Panc1 (cell line): ENCODE results near the gene ATXN10. TPM values are rescaled to one million over a fixed set of nuclear protein-coding genes. Genes with fewer than 3 reads are reported as not detected.

Experiments used
- ATAC-seq: fragments of 200-7000 bp; cut with Tn5 transposase; 2 replicates; pipeline ENCODE4 v1.9.1; 2020; ENCODE audit warnings: mild to moderate bottlenecking, moderate library complexity
- BruUV-seq: library from RNA; stranded (reverse); fragments of 400-500 nt; replicated peaks from 2 replicates; lab custom pipeline; 2021; lab: Mats Ljungman, UMichigan
- CTCF ChIA-PET: fragments of 300-600 bp; sonication (Branson Sonifier 250); formaldehyde crosslinking; loops from one replicate; lab custom pipeline; 2022; ENCODE audit warnings: antibody characterized with exemption; lab: Charles Lee
- POLR2A ChIA-PET: fragments of 300-600 bp; sonication (Branson Sonifier 250); formaldehyde crosslinking; loops from one replicate; lab custom pipeline; 2022; ENCODE audit warnings: antibody characterized with exemption; lab: Charles Lee
- DNase-seq: peaks from one replicate; pipeline ENCODE4 v3.0.0-alpha.2; 2010; ENCODE audit warnings: low read depth, low spot score
- H3K27ac ChIP-seq: 2 replicates; pipeline ENCODE4 v1.5.1; 2011; ENCODE audit warnings: mild to moderate bottlenecking, low read length, inconsistent platforms
- H3K27me3 ChIP-seq: fragments of 200-500 bp; sonication (Bioruptor generic); 2 replicates; pipeline ENCODE4 v1.6.0; 2014; ENCODE audit warnings: low read length, inconsistent platforms; ENCODE audit not compliant: control insufficient read depth, insufficient read depth
- H3K36me3 ChIP-seq: fragments of 200-500 bp; sonication (Bioruptor generic); 2 replicates; pipeline ENCODE4 v1.5.1; 2014; ENCODE audit warnings: inconsistent platforms, mild to moderate bottlenecking, low read length, moderate library complexity; ENCODE audit not compliant: control insufficient read depth, insufficient read depth
- H3K4me1 ChIP-seq: 2 replicates; pipeline ENCODE4 v1.5.1; 2011; ENCODE audit warnings: inconsistent platforms, mild to moderate bottlenecking, low read length, moderate library complexity; ENCODE audit not compliant: control insufficient read depth, insufficient read depth
- H3K4me3 ChIP-seq, 2 experiments: 2 replicates each; pipeline ENCODE4 v1.5.1; 2011 to 2012; ENCODE audit warnings: low read depth in 2 of 2, low read length in 2 of 2, mild to moderate bottlenecking in 2 of 2, inconsistent platforms in 1 of 2, moderate library complexity in 1 of 2
- H3K9me3 ChIP-seq: fragments of 200-500 bp; sonication (Bioruptor generic); 2 replicates; pipeline ENCODE4 v1.5.1; 2014; ENCODE audit warnings: low read depth, mild to moderate bottlenecking, inconsistent platforms, low read length, moderate library complexity; ENCODE audit not compliant: control insufficient read depth, insufficient read depth
- POLR2AphosphoS5 ChIP-seq: IDR thresholded peaks from 2 replicates; pipeline ENCODE4 v1.6.1; 2012; ENCODE audit warnings: mild to moderate bottlenecking, low read depth, low read length, moderate library complexity
- SIN3A ChIP-seq: IDR thresholded peaks from 2 replicates; pipeline ENCODE4 v1.6.1; 2012; ENCODE audit warnings: low read depth, mild to moderate bottlenecking, low read length, moderate library complexity, borderline replicate concordance; ENCODE audit not compliant: insufficient read depth
- TCF7L2 ChIP-seq: IDR thresholded peaks from 2 replicates; pipeline ENCODE4 v1.6.1; 2011; ENCODE audit warnings: mild to moderate bottlenecking, low read depth, low read length, inconsistent platforms
- in situ Hi-C: cut with HindIII; loops from 2 replicates; pipeline ENCODE4 v1.10.0; 2016; ENCODE audit warnings: low sequenced_read_pairs, low pct_unique_long_range_greater_than_20kb
- intact Hi-C: fragments of 100-400 bp; cut with micrococcal nuclease; formaldehyde crosslinking; loops from one replicate; pipeline ENCODE4 v1.10.0; 2022; ENCODE audit not compliant: unreplicated experiment
- total RNA-seq: library from RNA; stranded (reverse); gene quantifications from one replicate; pipeline ENCODE4 v1.2.1, GENCODE V29; 2021; ENCODE audit not compliant: unreplicated experiment
- TF ChIP-seq, protein P1 (sequence below): fragments of 450-650 bp; IDR thresholded peaks from 2 replicates; pipeline ENCODE4 v1.5.1; 2017; ENCODE audit warnings: mild to moderate bottlenecking
- TF ChIP-seq, protein P2 (sequence below), 2 experiments: IDR thresholded peaks; 2 replicates each; pipeline ENCODE4 v1.6.1; 2011 to 2012; ENCODE audit warnings: low read depth in 2 of 2, control low read depth in 1 of 2, low read length in 1 of 2, mild to moderate bottlenecking in 1 of 2, moderate library complexity in 1 of 2; ENCODE audit not compliant: insufficient read depth in 1 of 2

The ATXN10 gene
- total RNA-seq, 1 experiment from 2014 or later = 184 TPM

DNA sequence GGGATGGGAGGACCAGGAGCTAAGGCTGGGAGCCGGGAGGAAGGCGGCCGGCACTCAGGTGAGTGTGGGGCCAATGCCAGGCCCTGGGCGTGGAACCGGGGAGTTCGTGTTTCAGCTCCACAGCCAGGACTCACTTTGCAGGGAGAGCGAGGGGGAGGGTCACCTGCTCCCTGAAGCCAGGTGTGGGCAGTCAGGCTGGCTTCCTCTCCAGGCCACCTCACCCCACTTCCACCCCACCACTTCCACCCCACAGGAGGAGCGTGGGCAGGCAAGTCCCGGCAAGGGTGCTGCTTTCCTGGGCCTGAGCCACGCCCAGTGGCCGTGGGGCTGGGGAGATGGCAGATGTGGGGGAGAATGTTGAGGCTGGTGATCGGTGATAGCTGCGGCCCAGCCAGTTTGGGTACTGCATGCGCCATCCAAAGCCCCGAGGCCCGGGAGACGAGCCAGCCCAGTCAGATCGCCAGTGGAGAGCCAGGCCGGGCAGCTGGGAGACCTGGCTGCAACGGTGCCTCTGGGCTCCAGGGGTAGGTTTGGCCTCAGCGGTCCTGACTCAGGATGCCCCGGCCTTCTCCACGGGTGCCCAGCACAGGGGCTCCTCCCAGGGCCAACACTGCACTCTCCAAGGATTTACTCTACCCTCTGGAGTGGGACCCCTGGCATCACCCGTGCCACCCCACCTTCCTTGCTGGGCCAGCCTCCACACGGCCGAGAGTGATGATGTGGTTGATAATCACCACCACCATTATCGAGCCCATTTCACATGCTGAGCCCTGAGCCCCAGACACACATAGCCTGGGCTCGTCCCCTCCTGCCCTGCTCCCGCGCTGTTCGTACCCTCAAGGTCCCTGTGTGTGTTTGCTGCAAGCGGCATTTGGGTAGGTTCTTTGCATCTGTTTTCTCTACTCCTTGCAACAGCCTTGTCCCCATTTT lies 211.5 kb downstream of the ATXN10 start:
- TF ChIP-seq TCF7L2 (no peak), POLR2AphosphoS5 (no peak), SIN3A (no peak)
- TF ChIP-seq, protein P1, sequence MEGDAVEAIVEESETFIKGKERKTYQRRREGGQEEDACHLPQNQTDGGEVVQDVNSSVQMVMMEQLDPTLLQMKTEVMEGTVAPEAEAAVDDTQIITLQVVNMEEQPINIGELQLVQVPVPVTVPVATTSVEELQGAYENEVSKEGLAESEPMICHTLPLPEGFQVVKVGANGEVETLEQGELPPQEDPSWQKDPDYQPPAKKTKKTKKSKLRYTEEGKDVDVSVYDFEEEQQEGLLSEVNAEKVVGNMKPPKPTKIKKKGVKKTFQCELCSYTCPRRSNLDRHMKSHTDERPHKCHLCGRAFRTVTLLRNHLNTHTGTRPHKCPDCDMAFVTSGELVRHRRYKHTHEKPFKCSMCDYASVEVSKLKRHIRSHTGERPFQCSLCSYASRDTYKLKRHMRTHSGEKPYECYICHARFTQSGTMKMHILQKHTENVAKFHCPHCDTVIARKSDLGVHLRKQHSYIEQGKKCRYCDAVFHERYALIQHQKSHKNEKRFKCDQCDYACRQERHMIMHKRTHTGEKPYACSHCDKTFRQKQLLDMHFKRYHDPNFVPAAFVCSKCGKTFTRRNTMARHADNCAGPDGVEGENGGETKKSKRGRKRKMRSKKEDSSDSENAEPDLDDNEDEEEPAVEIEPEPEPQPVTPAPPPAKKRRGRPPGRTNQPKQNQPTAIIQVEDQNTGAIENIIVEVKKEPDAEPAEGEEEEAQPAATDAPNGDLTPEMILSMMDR = no peak
- TF ChIP-seq, protein P2, sequence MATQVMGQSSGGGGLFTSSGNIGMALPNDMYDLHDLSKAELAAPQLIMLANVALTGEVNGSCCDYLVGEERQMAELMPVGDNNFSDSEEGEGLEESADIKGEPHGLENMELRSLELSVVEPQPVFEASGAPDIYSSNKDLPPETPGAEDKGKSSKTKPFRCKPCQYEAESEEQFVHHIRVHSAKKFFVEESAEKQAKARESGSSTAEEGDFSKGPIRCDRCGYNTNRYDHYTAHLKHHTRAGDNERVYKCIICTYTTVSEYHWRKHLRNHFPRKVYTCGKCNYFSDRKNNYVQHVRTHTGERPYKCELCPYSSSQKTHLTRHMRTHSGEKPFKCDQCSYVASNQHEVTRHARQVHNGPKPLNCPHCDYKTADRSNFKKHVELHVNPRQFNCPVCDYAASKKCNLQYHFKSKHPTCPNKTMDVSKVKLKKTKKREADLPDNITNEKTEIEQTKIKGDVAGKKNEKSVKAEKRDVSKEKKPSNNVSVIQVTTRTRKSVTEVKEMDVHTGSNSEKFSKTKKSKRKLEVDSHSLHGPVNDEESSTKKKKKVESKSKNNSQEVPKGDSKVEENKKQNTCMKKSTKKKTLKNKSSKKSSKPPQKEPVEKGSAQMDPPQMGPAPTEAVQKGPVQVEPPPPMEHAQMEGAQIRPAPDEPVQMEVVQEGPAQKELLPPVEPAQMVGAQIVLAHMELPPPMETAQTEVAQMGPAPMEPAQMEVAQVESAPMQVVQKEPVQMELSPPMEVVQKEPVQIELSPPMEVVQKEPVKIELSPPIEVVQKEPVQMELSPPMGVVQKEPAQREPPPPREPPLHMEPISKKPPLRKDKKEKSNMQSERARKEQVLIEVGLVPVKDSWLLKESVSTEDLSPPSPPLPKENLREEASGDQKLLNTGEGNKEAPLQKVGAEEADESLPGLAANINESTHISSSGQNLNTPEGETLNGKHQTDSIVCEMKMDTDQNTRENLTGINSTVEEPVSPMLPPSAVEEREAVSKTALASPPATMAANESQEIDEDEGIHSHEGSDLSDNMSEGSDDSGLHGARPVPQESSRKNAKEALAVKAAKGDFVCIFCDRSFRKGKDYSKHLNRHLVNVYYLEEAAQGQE (IDR thresholded peaks at IDR 0.05; ENCODE audit: insufficient read depth in 1 of 2, low read depth in 2 of 2, low read length in 1 of 2) = no peak
- H3K27me3 ChIP-seq = no peaks in the 10 kb centered on the region
- H3K36me3 ChIP-seq = no peaks in the 10 kb centered on the region
- no peaks in the 10 kb centered on the region for H3K9me3 ChIP-seq
- in situ Hi-C loops = no loop called here
- POLR2A ChIA-PET = no interaction called here
- no peak for DNase-seq
- no peak overlapping the region for H3K27ac ChIP-seq
- H3K4me1 ChIP-seq = no peaks in the 10 kb centered on the region
- H3K4me3 ChIP-seq = no peak overlapping the region
- CTCF ChIA-PET = no interaction called here
- intact Hi-C loops = no loop called here
- ATAC-seq = no peak
- no TSS peak for BruUV-seq

DNA sequence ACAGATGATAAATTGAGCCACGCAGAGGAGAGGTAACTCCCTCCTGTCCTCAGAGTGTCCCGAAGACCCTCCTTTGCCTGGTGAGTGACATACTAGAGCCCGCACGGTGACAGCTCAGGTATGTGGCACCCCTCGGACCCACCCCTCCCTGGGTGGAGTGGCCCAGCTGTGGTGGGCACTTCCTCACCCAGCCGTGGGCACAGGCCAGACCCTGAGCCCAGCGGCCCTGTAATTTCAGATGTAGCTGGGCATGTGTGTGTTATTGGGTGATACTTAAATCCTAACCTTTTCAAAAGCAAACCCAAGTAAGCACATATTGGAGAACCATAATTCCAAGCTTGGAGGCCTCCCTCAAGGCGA lies 212.2 kb downstream of the ATXN10 start:
- BruUV-seq = no TSS peak
- ATAC-seq = no peak
- Histone ChIP-seq H3K9me3 (no peaks in the 10 kb centered on the region), H3K4me1 (no peaks in the 10 kb centered on the region), H3K27ac (no peak overlapping the region), H3K36me3 (no peaks in the 10 kb centered on the region), H3K27me3 (no peaks in the 10 kb centered on the region), H3K4me3 (no peak overlapping the region)
- CTCF ChIA-PET = no interaction called here
- DNase-seq = no peak
- TF ChIP-seq SIN3A (no peak), TCF7L2 (no peak), POLR2AphosphoS5 (no peak)
- TF ChIP-seq, protein P2 (IDR thresholded peaks at IDR 0.05; ENCODE audit: insufficient read depth in 1 of 2, low read depth in 2 of 2, low read length in 1 of 2) = no peak
- TF ChIP-seq, protein P1 = no peak
- POLR2A ChIA-PET = no interaction called here
- intact Hi-C loops = no loop called here
- in situ Hi-C loops = no loop called here
